ENCODE data around the gene CDKN2B.

Gene CDKN2B

GRCh38 chr9:22033012-22033630 is 24.0 kb upstream of the CDKN2B start:
- DNase-seq = peak; percentile 45

GRCh38 chr9:22031655-22032411 is 22.7 kb upstream of the CDKN2B start:
- no peak for DNase-seq

- DNase-seq = no peak
These were observed 21.0 kb upstream of the CDKN2B start for GRCh38 chr9:22030101-22030598.

GRCh38 chr9:22029231-22029630 is 20.1 kb upstream of the CDKN2B start:
- no peak for DNase-seq

GRCh38 chr9:22028394-22028793 is 19.3 kb upstream of the CDKN2B start:
- DNase-seq = no peak

GRCh38 chr9:22026696-22027095 is 17.6 kb upstream of the CDKN2B start:
- DNase-seq = no peak

- no peak for DNase-seq
These were observed 13.3 kb upstream of the CDKN2B start for GRCh38 chr9:22022396-22022795.

GRCh38 chr9:22010866-22011625 is 1.9 kb upstream of the CDKN2B start:
- DNase-seq = no peak

GRCh38 chr9:22009506-22009867 is 382 bp upstream of the CDKN2B start:
- DNase-seq = no peak

GRCh38 chr9:22008384-22008716 is 755 bp downstream of the CDKN2B start:
- DNase-seq = no peak

GRCh38 chr9:22005702-22006606 is 3.2 kb downstream of the CDKN2B start:
- no peak for DNase-seq

GRCh38 chr9:22005021-22005701 is 3.9 kb downstream of the CDKN2B start:
- DNase-seq = no peak

- DNase-seq = no peak
These were observed 7.1 kb downstream of the CDKN2B start for GRCh38 chr9:22002038-22002437.

- DNase-seq = no peak
These were observed 11.1 kb downstream of the CDKN2B start for GRCh38 chr9:21998026-21998425.

- DNase-seq = no peak
These were observed 11.6 kb downstream of the CDKN2B start for GRCh38 chr9:21997480-21997879.

- DNase-seq = no peak
These were observed 12.2 kb downstream of the CDKN2B start for GRCh38 chr9:21996858-21997257.

- DNase-seq = peak; percentile 14
These were observed 12.7 kb downstream of the CDKN2B start for GRCh38 chr9:21996438-21996837.

- DNase-seq = no peak
These were observed 13.3 kb downstream of the CDKN2B start for GRCh38 chr9:21995666-21996398.

- DNase-seq = peak; percentile 70
These were observed 14.0 kb downstream of the CDKN2B start for GRCh38 chr9:21995006-21995665.

GRCh38 chr9:21994556-21995005 is 14.5 kb downstream of the CDKN2B start, which contains the start of gene CDKN2B-AS1:
Gene CDKN2B-AS1 (plus strand): TSS chr9:21994791.
- peak; percentile 75 for DNase-seq

Measured in DMS 273 treated with DMSO at 0.1 percent for 48 hours (cell line).